LNCAP (cell line): ENCODE data around the gene PCSK5.

Experiments
- CTCF ChIP-seq: fragments of 450-650 bp; IDR thresholded peaks from 2 replicates; pipeline ENCODE4 v1.5.1; 2017; ENCODE audit warnings: mild to moderate bottlenecking

PCSK5 gene

GRCh38 chr9:75873712-75874111, 16.8 kb upstream of the PCSK5 start:
- TF ChIP-seq CTCF = no peak

- TF ChIP-seq CTCF = no peak
Measured at GRCh38 chr9:75876999-75877640, 13.4 kb upstream of the PCSK5 start.

GRCh38 chr9:75878488-75878860, 12.0 kb upstream of the PCSK5 start:
- TF ChIP-seq CTCF = no peak

GRCh38 chr9:75880618-75881017, 9.9 kb upstream of the PCSK5 start:
- TF ChIP-seq CTCF = no peak

- no peak for TF ChIP-seq CTCF
Measured at GRCh38 chr9:75881761-75882160, 8.7 kb upstream of the PCSK5 start.

GRCh38 chr9:75885652-75886051, 4.8 kb upstream of the PCSK5 start:
- no peak for TF ChIP-seq CTCF

- TF ChIP-seq CTCF = no peak
Measured at GRCh38 chr9:75889577-75889976, 896 bp upstream of the PCSK5 start.

- no peak for TF ChIP-seq CTCF
Measured at GRCh38 chr9:75889977-75890471, 449 bp upstream of the PCSK5 start.
